Endothelial cell of umbilical vein (primary cell): ENCODE measurements around the gene KCNMA1. TPM values are rescaled to one million over a fixed set of nuclear protein-coding genes. Genes with fewer than 3 reads are reported as not detected.

Experiments
- BruUV-seq: library from RNA; stranded (reverse); fragments of 400-500 nt; replicated peaks from 2 replicates; lab custom pipeline; 2021; lab: Mats Ljungman, UMichigan
- CTCF ChIA-PET: fragments of 300-600, 350-600 bp; sonication (Branson Sonifier 250); formaldehyde crosslinking; loops from one replicate; lab custom pipeline; 2021; ENCODE audit warnings: antibody characterized with exemption, inconsistent platforms; lab: Charles Lee
- POLR2A ChIA-PET: fragments of 300-600, 350-600 bp; sonication (Branson Sonifier 250); formaldehyde crosslinking; loops from one replicate; lab custom pipeline; 2021; ENCODE audit warnings: antibody characterized with exemption, inconsistent platforms; lab: Charles Lee
- DNase-seq: peaks from one replicate; pipeline ENCODE4 v3.0.0-alpha.2; 2011; ENCODE audit warnings: low read depth, low spot score
- FAIRE-seq: peaks from 2 replicates; lab custom pipeline; 2011; peaks lifted over from hg19 to GRCh38; lab: Jason Lieb, UNC
- H2AFZ ChIP-seq: 2 replicates; pipeline ENCODE4 v1.6.0; 2012; ENCODE audit warnings: low read depth, low read length, control low read depth, inconsistent platforms
- H3K27ac ChIP-seq: 2 replicates; pipeline ENCODE4 v1.5.1; 2011; ENCODE audit warnings: low read depth, mild to moderate bottlenecking, control low read depth, low read length, moderate library complexity; ENCODE audit not compliant: insufficient read depth
- H3K27me3 ChIP-seq, 2 experiments: 2 replicates each; pipeline versions ENCODE4 v1.6.0 to v1.6.1; 2011; ENCODE audit warnings: low read length in 2 of 2, mixed read lengths in 1 of 2; ENCODE audit not compliant: control insufficient read depth in 2 of 2, insufficient read depth in 2 of 2
- H3K36me3 ChIP-seq, 2 experiments: 2 replicates in 1 of 2; 3 replicates in 1 of 2; pipeline ENCODE4 v1.5.1; 2011; ENCODE audit warnings: low read length in 2 of 2, mild to moderate bottlenecking in 1 of 2, moderate library complexity in 1 of 2; ENCODE audit not compliant: control insufficient read depth in 2 of 2, insufficient read depth in 2 of 2; ENCODE audit errors: extremely low read depth in 1 of 2
- H3K4me1 ChIP-seq: 3 replicates; pipeline ENCODE4 v1.5.1; 2011; ENCODE audit warnings: mild to moderate bottlenecking, low read length; ENCODE audit not compliant: control insufficient read depth, insufficient read depth; ENCODE audit errors: extremely low read depth
- H3K4me2 ChIP-seq: 2 replicates; pipeline ENCODE4 v1.6.1; 2011; ENCODE audit warnings: low read length, control low read depth, mixed read lengths; ENCODE audit not compliant: insufficient read depth
- H3K4me3 ChIP-seq, 3 experiments: fragments of 200-600 bp in 1 of 3; sonication (generic), shearing (Covaris generic) in 1 of 3; replicated peaks in 1 of 3; 2 replicates each; pipeline ENCODE4 v1.5.1; 2011 to 2016; ENCODE audit warnings: control low read depth in 3 of 3, low read length in 3 of 3, mild to moderate bottlenecking in 2 of 3, inconsistent platforms in 1 of 3, low read depth in 1 of 3, moderate library complexity in 1 of 3; ENCODE audit not compliant: insufficient read depth in 1 of 3
- H3K79me2 ChIP-seq: 2 replicates; pipeline ENCODE4 v1.6.0; 2012; ENCODE audit warnings: low read length, inconsistent platforms; ENCODE audit not compliant: control insufficient read depth, insufficient read depth
- H3K9ac ChIP-seq: replicated peaks from 2 replicates; pipeline ENCODE3; 2011; ENCODE audit warnings: low read length, control low read depth; ENCODE audit not compliant: insufficient read depth; ENCODE audit errors: extremely low read depth
- H3K9me1 ChIP-seq: replicated peaks from 3 replicates; pipeline ENCODE4 v1.6.0; 2011; ENCODE audit warnings: mild to moderate bottlenecking, low read length; ENCODE audit not compliant: control insufficient read depth, insufficient read depth; ENCODE audit errors: extremely low read depth
- H3K9me3 ChIP-seq: replicated peaks from 2 replicates; pipeline ENCODE4 v1.5.1; 2012; ENCODE audit warnings: low read length, inconsistent platforms; ENCODE audit not compliant: control insufficient read depth, insufficient read depth
- H4K20me1 ChIP-seq: replicated peaks from 2 replicates; pipeline ENCODE3; 2011; ENCODE audit warnings: mild to moderate bottlenecking, low read length; ENCODE audit not compliant: control insufficient read depth, insufficient read depth; ENCODE audit errors: extremely low read depth
- GATA2 ChIP-seq: IDR thresholded peaks from 2 replicates; pipeline ENCODE4 v1.7.0; 2011; ENCODE audit warnings: low read depth, mild to moderate bottlenecking, moderate library complexity, mixed read lengths, low read length; ENCODE audit not compliant: insufficient read length, insufficient read depth
- JUN ChIP-seq: IDR thresholded peaks from 2 replicates; pipeline ENCODE4 v1.6.1; 2011; ENCODE audit warnings: borderline replicate concordance, low read depth; ENCODE audit not compliant: insufficient read length, insufficient read depth
- MYC ChIP-seq: IDR thresholded peaks from one replicate; pipeline ENCODE4 v1.6.1; 2011; ENCODE audit warnings: mild to moderate bottlenecking, low read depth, low read length
- POLR2A ChIP-seq: IDR thresholded peaks from 2 replicates; pipeline ENCODE4 v1.6.1; 2012; ENCODE audit warnings: low read depth, mild to moderate bottlenecking, control low read depth, low read length
- dilution Hi-C: fragments of 300-500 bp; cut with MboI; formaldehyde crosslinking; loops from one replicate; pipeline ENCODE4 v1.15.0; 2019; ENCODE audit warnings: low sequenced_read_pairs; ENCODE audit not compliant: extremely low pct_ligation_motif_present
- intact Hi-C: fragments of 100-400 bp; cut with micrococcal nuclease; formaldehyde crosslinking; loops from one replicate; pipeline ENCODE4 v1.10.0; 2022
- polyA plus RNA-seq, 4 experiments: library from polyadenylated mRNA; depleted of rRNA in 3 of 4; stranded (reverse) in 3 of 4; unstranded in 1 of 4; fragments of >200 nt; gene quantifications; 2 replicates each; pipeline versions ENCODE4 v1.2.1 to v1.2.3, GENCODE V29; 2011 to 2012; ENCODE audit warnings: missing spikeins in 1 of 4
- total RNA-seq: library from RNA; stranded (reverse); gene quantifications from 2 replicates; pipeline ENCODE4 v1.2.3, GENCODE V29; 2021

KCNMA1 gene
- total and polyA plus RNA-seq, 2 donors (not counting 3 experiments of a cell fraction or from before 2014, with no cell fraction given) = 0.10 to 0.82 TPM

- dilution Hi-C loops (no loop called here), intact Hi-C loops (no loop called here)
- H3K4me2 ChIP-seq = no peak overlapping the region
- no peak overlapping the region for H2AFZ ChIP-seq
- FAIRE-seq (no peak), DNase-seq (no peak)
- no peaks in the 10 kb centered on the region for H3K36me3 ChIP-seq
- H3K9me3 ChIP-seq = no peaks in the 10 kb centered on the region
- no peak for TF ChIP-seq MYC
- TF ChIP-seq POLR2A = no peak
- no peak for TF ChIP-seq JUN
- H3K79me2 ChIP-seq = no peaks in the 10 kb centered on the region
- no TSS peak for BruUV-seq
- no peaks in the 10 kb centered on the region for H3K9me1 ChIP-seq
- H4K20me1 ChIP-seq = no peaks in the 10 kb centered on the region
- CTCF ChIA-PET = no interaction called here
- POLR2A ChIA-PET = no interaction called here
- no peak overlapping the region for H3K27ac ChIP-seq
- no peak overlapping the region for H3K9ac ChIP-seq
- H3K4me3 ChIP-seq = no peak overlapping the region
- H3K27me3 ChIP-seq = peaks cover 0 to 9% of the 10 kb centered on the region in 2 experiments
- peaks cover 7% of the 10 kb centered on the region for H3K4me1 ChIP-seq
Observed at GRCh38 chr10:77618117-77618516, 19.5 kb downstream of the KCNMA1 start.

- peaks cover 0 to 13% of the 10 kb centered on the region in 2 experiments for H3K27me3 ChIP-seq
- no peak for TF ChIP-seq GATA2
- TF ChIP-seq MYC = no peak
- no peak for TF ChIP-seq JUN
- ChIA-PET POLR2A (no interaction called here), CTCF (no interaction called here)
- FAIRE-seq = no peak
- no peak overlapping the region for H3K4me2 ChIP-seq
- DNase-seq = no peak
- H3K27ac ChIP-seq = no peak overlapping the region
- no peaks in the 10 kb centered on the region for H3K79me2 ChIP-seq
- no peak overlapping the region for H3K9ac ChIP-seq
- no TSS peak for BruUV-seq
- intact Hi-C loops (no loop called here), dilution Hi-C loops (no loop called here)
- H3K4me3 ChIP-seq = no peak overlapping the region
- no peaks in the 10 kb centered on the region for H4K20me1 ChIP-seq
- H2AFZ ChIP-seq = no peak overlapping the region
- H3K4me1 ChIP-seq = peaks cover 7% of the 10 kb centered on the region
- H3K9me1 ChIP-seq = no peaks in the 10 kb centered on the region
- no peaks in the 10 kb centered on the region for H3K36me3 ChIP-seq
- no peaks in the 10 kb centered on the region for H3K9me3 ChIP-seq
Observed at GRCh38 chr10:77616766-77617165, 20.8 kb downstream of the KCNMA1 start.
